Myocyte (in vitro differentiated cells): ENCODE results near the gene ELFN1. TPM values are rescaled to one million over a fixed set of nuclear protein-coding genes. Genes with fewer than 3 reads are reported as not detected.
A peak's percentile ranks its signal among the peaks of the same experiment; 100 is the strongest.

Experiments
- DNase-seq: peaks from one replicate; pipeline ENCODE4 v3.0.0-alpha.2; 2012; ENCODE audit warnings: low read depth
- total RNA-seq: library from RNA; depleted of rRNA; stranded (reverse); fragments of >200 nt; gene quantifications from 2 replicates; pipeline ENCODE4 v1.2.3, GENCODE V29; 2014

ELFN1 gene
- total RNA-seq, 1 donor from 2014 or later: not detected

DNA sequence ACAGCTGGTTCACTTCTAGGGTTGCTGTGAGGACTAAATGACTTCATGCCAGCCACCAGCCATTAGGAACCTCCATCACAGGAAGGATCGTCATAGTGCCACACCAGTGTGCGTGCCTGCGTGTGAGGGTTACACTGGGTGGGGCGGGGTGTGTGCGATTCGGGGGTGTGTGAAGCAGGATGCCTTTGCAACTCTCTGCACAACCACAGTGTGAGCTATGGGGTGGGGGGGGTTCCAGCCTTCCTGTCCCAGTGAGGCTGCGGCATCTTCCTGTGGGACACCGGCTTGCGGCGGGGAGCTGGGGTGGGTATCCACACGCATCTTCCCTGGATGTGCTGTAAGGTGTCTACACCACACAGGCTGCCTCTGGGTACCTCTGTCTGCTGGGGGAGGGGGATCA lies 6.9 kb upstream of the ELFN1 start:
- no peak for DNase-seq

GRCh38 chr7:1663857-1664651 lies 6.0 kb upstream of the ELFN1 start:
- no peak for DNase-seq

- DNase-seq: peak; percentile 70
These were observed 5.1 kb upstream of the ELFN1 start for GRCh38 chr7:1664711-1665548.

DNA sequence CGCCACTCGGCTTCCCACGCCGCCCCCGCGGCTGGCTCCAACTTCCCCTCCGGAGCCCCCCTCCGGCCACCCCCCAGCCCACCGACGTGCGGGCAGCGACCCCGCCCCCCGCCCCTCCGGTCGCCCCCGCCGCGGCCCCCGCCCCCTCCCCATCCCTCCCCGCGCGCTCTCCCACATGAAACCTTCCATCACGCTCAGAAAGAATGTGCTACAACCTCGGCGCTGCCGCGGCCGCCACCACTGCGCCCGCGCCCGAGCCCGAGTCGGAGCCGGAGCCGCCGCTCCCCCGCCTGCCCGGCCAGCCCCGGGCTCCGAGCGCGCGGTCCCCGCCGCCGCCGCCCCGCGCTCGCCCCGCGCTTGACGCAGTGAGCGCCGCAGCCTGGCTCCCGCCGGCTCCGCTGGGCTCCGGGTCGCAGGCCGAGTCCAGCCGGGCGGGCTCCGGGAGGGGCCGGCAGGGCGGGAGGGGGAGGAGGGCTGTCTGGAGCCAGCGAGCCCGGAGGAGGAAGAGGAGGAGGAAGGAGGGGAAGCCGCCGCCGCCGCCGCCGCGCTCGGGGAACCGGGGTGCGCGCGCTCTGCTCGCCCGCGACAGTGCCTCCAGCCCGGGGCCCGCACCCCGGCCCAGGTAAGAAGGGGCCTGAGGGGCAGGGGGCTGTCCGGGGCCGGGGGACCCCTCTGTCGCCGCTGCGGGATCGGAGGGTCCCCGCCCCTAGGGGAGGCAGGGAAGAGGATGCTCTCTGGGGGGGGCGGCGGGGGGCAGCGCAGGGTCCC lies 4.3 kb upstream of the ELFN1 start:
- DNase-seq: no peak

DNA sequence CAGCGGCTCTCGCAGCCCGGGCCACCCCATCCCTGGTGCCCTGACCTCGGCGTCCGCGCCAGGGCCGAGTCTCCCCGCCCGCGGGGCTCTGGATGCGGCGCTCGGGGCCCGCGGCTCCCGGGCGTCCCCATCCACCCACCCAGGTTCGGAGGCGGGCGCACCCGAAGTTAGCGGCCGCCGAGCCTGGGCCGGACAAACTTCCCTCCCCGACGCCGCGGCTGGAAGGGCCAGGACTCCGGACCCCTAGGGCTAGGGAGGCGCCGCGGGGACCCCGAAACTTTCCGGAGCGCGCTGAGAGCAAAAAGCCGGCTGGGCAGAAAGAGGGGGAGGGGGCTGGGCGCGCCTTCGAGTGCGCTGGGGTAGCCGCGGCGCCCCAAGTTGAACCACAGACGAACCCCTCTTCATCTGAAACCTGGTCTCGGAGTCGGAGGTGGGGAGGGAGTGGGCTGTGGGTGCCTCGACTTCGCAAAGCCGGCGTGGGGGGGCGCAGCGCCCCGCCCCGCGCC lies 3.7 kb upstream of the ELFN1 start:
- no peak for DNase-seq

GRCh38 chr7:1666823-1667565 lies 3.1 kb upstream of the ELFN1 start:
- DNase-seq: no peak

GRCh38 chr7:1667566-1668395 lies 2.3 kb upstream of the ELFN1 start:
- no peak for DNase-seq

DNA sequence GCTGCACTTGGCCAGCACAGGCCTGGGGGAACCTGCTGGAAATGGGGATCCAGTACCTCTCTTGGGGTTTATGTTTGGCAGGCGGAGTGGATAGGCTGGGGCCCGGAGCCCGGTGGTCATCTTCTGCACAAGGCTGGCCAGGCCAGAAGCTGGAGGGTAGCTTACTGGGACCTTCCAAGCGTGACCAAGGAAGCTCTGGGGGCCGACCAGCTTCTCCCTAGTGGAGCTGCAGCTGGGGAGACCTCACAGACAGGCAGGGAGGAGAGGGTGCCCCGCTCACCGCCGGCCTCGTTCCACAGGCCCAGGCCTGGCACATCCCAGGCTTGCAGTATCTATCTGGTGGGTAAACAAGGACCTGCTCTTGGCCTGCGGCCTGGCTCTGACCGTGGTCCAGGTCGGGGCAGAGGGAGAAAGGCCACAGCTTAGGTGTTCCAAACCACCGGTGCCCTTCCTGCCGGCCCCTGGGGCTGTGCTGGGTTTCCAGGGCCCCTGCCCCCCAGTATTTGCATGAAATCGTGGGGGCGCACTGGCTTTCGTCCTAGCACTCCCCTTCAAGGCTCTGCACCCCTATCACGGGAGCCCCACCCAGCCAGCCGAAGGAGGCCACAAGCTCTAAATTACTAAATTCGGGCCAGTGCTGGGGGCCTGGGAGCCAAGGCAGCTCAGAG lies 1.5 kb upstream of the ELFN1 start:
- no peak for DNase-seq

GRCh38 chr7:1669064-1669951 lies 769 bp upstream of the ELFN1 start:
- no peak for DNase-seq

DNA sequence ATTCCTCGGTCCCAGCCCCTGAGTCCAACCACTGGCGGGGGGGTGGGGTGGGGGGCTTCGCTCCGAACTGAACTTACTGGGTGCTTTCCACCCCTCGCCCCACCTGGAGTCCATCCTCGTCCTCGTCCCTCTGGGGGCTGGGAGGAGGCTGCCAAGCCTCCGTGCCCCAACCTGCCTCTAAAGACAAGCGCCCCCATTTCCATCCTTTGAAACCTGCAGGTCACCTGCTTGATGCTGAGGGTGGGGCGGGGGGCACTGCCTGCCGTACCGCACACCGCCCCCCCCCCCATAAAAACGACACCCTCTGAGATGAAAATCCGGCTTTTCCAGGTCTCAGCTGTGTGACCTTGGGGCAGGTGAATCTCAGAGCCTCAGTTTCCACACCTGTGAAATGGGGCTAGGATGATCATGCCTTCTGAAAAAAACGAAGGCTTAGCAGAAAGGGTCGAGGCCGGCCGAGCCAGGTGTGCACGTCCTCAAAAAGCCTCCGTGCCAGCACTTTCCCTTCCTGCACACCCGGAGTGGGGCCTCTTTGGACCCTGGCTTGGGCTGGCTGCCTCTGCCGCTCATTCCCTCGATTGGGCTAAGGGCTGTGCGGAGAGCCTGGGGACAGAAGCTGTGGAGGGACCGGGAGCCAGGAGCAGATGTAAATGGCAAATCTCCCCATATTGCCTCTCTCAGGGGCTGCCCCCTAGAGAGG lies 967 bp downstream of the ELFN1 start:
- no peak for DNase-seq

DNA sequence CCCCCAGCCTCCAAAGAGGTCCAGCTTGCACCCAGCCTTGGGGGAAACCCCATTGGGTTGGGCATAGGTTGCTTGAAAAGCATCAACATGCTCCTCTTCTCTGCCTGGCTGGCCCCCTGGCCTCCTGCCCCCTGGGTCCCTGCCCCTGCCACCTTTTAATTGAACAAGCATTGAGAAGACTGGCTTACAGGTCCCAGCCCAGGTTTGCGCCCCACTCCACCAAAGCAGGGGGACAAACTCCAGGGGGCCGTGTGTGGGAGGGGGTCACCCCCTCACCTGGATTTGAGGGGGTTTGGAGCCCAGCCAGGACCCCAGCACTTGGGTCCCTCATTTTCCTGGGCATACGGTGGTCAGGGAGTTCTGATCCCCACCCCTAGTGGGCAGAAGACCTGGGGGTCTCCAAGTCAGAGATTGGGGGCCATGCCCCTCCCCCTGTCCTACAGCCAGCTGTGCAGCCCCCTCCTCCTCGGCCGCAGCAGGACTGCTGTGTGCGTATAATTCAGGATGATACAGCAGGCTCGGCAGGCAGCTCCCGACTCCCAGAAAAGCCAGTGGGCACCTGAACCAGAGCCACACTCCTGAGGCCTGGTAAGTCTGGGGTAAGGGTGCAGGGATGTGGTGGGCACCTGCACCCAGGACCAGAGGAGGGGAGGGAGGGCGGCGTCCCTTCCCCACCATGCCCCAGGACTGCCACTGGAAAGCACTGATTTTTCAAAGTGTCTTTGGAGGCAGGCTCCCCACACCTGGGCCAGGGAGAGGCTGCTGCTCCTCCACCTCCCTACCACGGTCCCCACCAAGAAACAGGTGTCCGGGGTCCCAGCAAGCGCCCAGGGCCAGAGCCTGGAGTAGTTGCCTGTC lies 1.7 kb downstream of the ELFN1 start:
- DNase-seq: no peak

DNA sequence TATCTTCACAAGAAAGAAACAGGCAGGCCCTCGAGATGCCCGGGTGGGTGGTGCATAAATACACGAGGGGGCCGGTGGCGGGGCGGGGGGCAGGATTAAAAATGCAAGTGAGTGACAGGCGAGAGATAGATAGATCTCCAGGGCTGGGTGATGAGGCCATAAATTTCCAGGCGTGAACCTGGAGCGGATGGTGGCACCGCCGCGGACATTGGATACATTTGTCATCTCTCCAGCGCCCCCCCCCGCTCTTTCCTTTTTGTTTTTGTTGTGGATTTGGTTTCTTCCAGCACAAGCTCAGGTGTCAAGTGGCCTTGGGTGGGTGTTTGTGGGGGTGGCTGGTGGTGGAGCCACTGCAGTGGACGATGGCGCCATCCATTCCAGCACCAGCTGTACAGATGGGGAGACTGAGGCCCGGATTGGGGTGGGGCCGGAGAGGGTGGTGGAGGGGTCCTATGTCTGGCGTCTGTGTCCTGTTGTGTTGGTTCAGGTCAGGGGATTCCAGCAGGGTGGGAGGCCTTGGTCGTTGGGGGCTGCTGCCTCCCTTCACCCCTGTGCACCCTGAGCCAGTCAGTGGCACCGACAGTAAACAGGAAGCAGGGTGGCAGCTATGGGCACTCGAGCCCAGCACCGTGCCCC lies 2.9 kb downstream of the ELFN1 start:
- no peak for DNase-seq

DNA sequence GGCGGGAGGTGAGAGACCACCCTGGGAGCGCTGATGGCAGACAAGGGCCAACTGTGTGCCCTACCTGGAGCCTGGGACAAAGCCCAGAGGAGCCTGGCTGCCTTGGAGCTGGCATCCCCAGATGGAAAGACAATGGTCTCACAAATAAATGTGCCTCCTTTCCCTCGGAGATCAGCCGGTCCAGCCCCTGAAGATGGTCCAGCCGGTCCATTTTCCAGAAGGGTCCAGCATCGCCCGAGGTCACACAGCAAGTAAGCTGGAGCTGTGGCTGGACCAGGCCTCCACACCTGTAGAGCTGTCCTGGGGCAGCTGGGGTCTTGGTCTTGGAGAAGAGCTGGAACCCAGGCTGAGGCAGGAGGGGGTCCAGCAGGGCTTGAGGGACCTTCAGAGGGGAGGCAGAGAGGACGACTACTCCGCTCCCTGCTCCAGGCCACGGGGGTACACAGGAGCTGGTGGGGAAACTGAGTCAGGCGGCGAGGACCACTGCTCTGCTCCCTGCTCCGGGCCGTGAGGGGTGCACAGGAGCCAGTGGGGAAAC lies 3.6 kb downstream of the ELFN1 start:
- DNase-seq: no peak

- no peak for DNase-seq
These were observed 4.3 kb downstream of the ELFN1 start for GRCh38 chr7:1674161-1675035.
